GM10266 (cell line): ENCODE data around the gene RUSF1.
A peak's percentile ranks its signal among the peaks of the same experiment; 100 is the strongest.

Source experiments
- DNase-seq: peaks from one replicate; pipeline ENCODE4 v3.0.0; 2012; ENCODE audit errors: extremely low spot score
- CTCF ChIP-seq: IDR thresholded peaks from 2 replicates; pipeline ENCODE4 v1.5.1; 2012; ENCODE audit warnings: mild to moderate bottlenecking, low read depth; ENCODE audit not compliant: control insufficient read depth, insufficient read depth; ENCODE audit errors: missing control alignments

The RUSF1 gene

GRCh38 chr16:31472709-31473203, 35.4 kb downstream of the RUSF1 start:
- DNase-seq = peak; percentile 65
- TF ChIP-seq CTCF = no peak

DNA sequence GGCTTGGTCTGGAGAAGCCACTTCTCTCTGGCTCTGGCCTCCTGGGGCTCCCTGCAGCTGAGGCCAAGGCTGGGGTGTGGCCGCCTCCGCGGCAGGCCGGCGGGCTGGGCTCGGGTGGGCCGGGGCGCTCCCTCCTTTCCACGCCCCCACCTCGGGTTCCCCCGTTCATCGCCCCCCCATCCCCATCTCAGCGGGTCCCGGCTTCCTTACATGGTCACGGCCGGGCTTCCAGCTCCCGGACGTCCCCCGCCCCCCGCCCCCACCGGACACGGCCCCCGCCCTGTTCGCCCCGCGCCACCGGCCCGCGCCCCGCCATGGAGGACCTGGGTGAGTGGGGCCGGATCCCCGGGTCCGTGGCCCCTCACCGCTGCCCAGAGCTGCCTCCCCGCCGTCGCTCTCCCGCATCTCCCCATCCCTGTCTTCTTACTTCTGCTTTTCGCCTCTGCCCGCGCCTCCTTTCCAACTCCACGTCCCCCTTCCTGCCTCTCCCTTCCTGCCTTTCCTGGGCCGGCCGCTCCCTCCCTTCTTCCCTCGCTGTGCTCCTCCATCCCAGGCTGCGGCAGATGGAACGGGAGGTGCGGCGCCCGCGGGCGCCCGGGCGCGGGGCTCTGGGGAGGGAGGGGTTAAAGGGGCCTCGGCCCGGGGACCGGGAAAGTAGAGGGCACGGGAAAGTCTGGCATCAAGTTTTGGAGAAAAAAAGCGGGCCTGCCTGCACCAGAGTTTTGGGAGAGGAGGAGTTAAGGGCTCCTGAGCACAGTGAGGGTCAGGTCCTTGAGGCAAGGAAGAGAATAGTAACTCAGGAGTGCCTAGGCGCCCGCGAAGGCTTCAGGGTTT, 36.1 kb downstream of the RUSF1 start, which contains the start of gene TGFB1I1:
TGFB1I1 (plus strand) TSS at position 278 of the 834 bp plus-strand sequence; CDS start at position 315, 37 bp downstream.
- no peak for TF ChIP-seq CTCF
- peak; percentile 68 for DNase-seq

GRCh38 chr16:31471241-31471874, 36.8 kb downstream of the RUSF1 start:
- TF ChIP-seq CTCF = no peak
- peak; percentile 34 for DNase-seq

- no peak for DNase-seq
- no peak for TF ChIP-seq CTCF
These were observed 37.6 kb downstream of the RUSF1 start for GRCh38 chr16:31470615-31471014.

DNA sequence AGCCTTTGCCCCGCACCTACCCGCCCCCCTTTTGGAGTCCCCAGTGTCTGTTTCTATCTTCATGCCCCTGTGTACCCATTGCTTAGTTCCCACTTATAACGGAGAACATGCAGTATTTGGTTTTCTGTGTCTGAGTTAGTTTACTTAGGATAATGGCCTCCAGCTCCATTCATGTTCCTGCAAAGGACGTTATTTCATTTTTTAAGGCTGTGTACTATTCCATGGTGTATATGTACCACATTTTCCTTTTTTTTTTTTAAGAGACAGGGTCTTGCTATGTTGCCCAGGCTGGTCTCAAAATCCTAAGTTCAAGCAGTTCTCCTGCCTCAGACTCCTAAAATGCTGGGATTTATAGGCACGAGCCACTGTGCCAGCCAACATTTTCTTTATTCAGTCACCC, 40.3 kb downstream of the RUSF1 start:
- no peak for TF ChIP-seq CTCF
- DNase-seq = no peak

- DNase-seq = peak; percentile 53
- TF ChIP-seq CTCF = no peak
These were observed 40.9 kb downstream of the RUSF1 start for GRCh38 chr16:31467151-31467773.
